Central memory CD4-positive, alpha-beta T cell (primary cell): Measurements from ENCODE around the gene GLMN.

Experiments used
- DNase-seq: peaks from one replicate; pipeline ENCODE4 v3.0.0; 2022
- total RNA-seq, 3 experiments: gene quantifications; one replicate each; lab custom pipeline; 2026; lab: John Stamatoyannopoulos, UW

Gene GLMN
- total RNA-seq: 13.7 to 34.3 (median 20.5) reads per million in 3 experiments

GRCh38 chr1:92298573-92299476 lies at the start of gene GLMN, which contains the start of gene RPAP2:
TSS of gene GLMN (minus strand) at chr1:92298987. CDS start at chr1:92297999, 988 bp downstream.
TSS of gene RPAP2 (plus strand) at chr1:92299059. CDS start at chr1:92299074, 15 bp downstream.
- peak; percentile 73 for DNase-seq

- DNase-seq: no peak
Observed at GRCh38 chr1:92346866-92347640, 48.3 kb upstream of the GLMN start.

- no peak for DNase-seq
Observed at GRCh38 chr1:92343061-92343460, 44.3 kb upstream of the GLMN start.

- no peak for DNase-seq
Observed at GRCh38 chr1:92342401-92342800, 43.6 kb upstream of the GLMN start.

- no peak for DNase-seq
Observed at GRCh38 chr1:92340154-92340553, 41.4 kb upstream of the GLMN start.

- no peak for DNase-seq
Observed at GRCh38 chr1:92333668-92334067, 34.9 kb upstream of the GLMN start.

GRCh38 chr1:92329347-92330129 lies 30.8 kb upstream of the GLMN start:
- no peak for DNase-seq

GRCh38 chr1:92327794-92328193 lies 29.0 kb upstream of the GLMN start:
- DNase-seq: no peak

- no peak for DNase-seq
Observed at GRCh38 chr1:92326681-92327080, 27.9 kb upstream of the GLMN start.

GRCh38 chr1:92324784-92325183 lies 26.0 kb upstream of the GLMN start:
- DNase-seq: no peak

- DNase-seq: no peak
Observed at GRCh38 chr1:92323473-92324453, 25.0 kb upstream of the GLMN start.

- DNase-seq: peak; percentile 36
Observed at GRCh38 chr1:92317836-92318493, 19.2 kb upstream of the GLMN start.

GRCh38 chr1:92315766-92316599 lies 17.2 kb upstream of the GLMN start:
- peak; percentile 68 for DNase-seq

- no peak for DNase-seq
Observed at GRCh38 chr1:92314024-92314423, 15.2 kb upstream of the GLMN start.

- DNase-seq: peak; percentile 36
Observed at GRCh38 chr1:92310185-92310597, 11.4 kb upstream of the GLMN start.

- no peak for DNase-seq
Observed at GRCh38 chr1:92307980-92308379, 9.2 kb upstream of the GLMN start.

GRCh38 chr1:92306020-92306419 lies 7.2 kb upstream of the GLMN start:
- DNase-seq: no peak

GRCh38 chr1:92301021-92301420 lies 2.2 kb upstream of the GLMN start:
- no peak for DNase-seq

- no peak for DNase-seq
Observed at GRCh38 chr1:92299477-92300150, 827 bp upstream of the GLMN start.
